VCaP (cell line): ENCODE data around the gene GPAM.
"Not testable (repeated sequence)": the region's sequence is repeated elsewhere in the genome, so short reads cannot be mapped to it uniquely, and the experiment has no call there.

ENCODE experiments used
- H3K27ac ChIP-seq: fragments of 450-650 bp; 2 replicates; pipeline ENCODE4 v1.5.1; 2017
- TF ChIP-seq, protein P1 (sequence below): fragments of 450-650 bp; conservative IDR thresholded peaks from 2 replicates; pipeline ENCODE4 v1.5.1; 2017; ENCODE audit warnings: mild to moderate bottlenecking, moderate library complexity

GPAM gene

DNA sequence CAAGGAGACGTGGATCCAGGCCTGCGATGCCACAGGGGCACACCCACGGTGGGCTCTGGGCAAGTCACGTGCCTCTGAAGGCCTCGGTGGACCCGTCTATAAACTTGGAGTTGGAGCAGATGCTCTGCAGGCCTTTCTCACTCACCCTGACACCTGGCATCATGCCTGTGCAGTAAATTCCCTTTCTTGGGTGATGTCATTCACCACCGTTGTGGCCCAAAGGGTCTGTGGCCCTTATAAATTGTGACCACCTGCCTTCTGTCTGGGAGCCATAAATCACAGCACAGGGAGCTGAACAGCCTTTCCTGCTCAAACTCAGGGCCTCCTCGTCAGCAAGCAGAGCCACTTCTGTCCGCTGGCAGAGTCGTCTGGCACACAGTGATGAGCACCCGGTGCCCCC, 52.2 kb downstream of the GPAM start:
- TF ChIP-seq, protein P1, sequence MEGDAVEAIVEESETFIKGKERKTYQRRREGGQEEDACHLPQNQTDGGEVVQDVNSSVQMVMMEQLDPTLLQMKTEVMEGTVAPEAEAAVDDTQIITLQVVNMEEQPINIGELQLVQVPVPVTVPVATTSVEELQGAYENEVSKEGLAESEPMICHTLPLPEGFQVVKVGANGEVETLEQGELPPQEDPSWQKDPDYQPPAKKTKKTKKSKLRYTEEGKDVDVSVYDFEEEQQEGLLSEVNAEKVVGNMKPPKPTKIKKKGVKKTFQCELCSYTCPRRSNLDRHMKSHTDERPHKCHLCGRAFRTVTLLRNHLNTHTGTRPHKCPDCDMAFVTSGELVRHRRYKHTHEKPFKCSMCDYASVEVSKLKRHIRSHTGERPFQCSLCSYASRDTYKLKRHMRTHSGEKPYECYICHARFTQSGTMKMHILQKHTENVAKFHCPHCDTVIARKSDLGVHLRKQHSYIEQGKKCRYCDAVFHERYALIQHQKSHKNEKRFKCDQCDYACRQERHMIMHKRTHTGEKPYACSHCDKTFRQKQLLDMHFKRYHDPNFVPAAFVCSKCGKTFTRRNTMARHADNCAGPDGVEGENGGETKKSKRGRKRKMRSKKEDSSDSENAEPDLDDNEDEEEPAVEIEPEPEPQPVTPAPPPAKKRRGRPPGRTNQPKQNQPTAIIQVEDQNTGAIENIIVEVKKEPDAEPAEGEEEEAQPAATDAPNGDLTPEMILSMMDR = no peak
- H3K27ac ChIP-seq = no peak overlapping the region

DNA sequence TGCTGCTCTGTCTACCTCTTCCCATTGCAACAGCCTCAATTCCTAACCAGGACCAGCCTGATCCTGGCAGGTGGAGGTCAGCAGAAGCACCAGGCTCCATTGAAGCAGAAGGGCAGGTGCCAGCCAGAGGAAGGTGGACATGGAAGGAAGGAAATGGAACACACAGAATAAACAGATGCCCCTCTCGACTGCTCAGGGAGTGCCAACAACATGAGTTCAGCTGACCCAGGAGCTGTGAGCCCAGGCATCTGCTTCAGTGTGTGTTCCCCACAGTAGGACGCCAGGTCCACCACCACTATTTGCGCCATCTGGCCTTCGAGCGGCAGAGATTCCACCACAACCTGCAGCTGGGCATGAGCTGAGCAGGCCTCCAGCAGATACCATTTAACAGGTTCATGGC, 56.7 kb downstream of the GPAM start:
- TF ChIP-seq, protein P1 = no peak
- no peak overlapping the region for H3K27ac ChIP-seq

DNA sequence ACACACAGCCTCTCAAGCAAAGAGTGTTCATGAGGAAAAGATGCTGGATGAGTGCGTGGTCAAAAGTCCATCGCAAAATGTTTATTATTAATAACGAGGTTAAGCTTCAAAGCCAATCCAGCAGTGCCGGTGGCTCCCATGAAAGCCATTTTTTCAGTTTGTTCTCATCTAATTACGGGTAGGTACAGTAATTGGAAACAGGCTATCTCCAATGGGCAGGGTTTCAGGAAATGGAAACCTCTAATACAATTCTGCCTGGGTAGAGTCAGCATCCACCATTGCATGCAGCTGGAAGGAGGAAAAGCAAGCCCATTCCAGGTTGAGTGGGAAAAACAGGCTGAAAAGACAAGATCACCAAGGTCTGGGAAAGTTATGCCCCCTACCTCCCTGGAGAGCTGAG, 57.4 kb downstream of the GPAM start:
- H3K27ac ChIP-seq = no peak overlapping the region
- TF ChIP-seq, protein P1 = no peak

DNA sequence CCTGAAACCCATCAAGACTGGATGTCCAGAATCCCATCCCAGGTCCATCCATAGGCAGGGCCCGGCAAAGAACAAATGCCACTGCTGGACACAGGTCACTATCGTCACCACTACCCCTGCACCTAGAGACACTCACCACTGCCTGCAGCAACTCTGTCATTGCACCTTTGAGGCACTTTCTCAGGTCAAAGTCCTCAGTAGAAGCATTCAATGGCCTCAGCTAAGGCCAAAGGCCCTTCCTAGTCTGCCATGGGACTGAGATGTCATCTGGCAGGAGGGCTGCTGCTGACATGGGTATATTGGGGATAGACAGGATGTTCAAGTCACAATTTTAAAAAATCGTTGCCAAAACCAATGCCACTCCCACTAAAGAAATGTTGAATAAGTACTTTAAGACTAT, 58.7 kb downstream of the GPAM start:
- TF ChIP-seq, protein P1 = no peak
- no peak overlapping the region for H3K27ac ChIP-seq

DNA sequence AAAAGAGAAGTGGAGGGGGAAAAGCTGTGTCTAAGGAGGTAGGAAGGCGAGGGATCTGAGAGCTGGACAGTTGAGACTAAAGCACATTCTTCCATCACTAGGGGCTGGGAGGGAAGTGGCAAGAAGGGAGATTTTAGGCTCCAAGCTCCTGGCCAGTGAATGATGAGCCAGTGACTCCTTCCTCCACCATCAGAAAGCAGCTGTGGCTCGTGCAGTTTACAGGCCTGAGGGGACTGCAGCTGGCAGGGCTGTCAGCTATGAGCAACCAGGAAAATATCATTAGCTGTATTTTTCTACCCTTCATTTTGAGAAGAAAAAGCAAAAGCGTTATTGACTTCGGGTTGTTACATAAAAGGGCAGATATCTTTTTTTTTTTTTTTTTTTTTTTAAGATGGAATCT, 60.7 kb downstream of the GPAM start:
- H3K27ac ChIP-seq = no peak overlapping the region
- TF ChIP-seq, protein P1 = no peak

DNA sequence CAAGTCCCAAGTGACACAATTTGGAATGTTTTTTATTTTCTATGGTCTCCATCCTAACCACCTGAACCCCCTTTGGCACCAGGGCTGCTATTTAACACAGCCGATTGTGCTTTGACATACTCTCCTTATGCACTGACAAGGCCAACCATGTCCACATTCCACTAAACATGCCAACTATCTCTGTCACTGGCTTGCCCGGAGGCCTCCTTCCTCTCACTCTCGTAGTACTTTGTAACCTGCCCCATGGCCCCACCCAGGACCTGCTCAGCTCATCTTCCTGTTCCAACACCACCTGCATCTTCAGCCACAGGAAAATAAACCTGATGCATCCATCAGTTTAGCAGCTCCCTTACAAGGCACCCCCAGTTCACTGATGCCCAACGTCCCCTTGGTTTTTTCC, 63.1 kb downstream of the GPAM start:
- no peak overlapping the region for H3K27ac ChIP-seq
- TF ChIP-seq, protein P1 = no peak

DNA sequence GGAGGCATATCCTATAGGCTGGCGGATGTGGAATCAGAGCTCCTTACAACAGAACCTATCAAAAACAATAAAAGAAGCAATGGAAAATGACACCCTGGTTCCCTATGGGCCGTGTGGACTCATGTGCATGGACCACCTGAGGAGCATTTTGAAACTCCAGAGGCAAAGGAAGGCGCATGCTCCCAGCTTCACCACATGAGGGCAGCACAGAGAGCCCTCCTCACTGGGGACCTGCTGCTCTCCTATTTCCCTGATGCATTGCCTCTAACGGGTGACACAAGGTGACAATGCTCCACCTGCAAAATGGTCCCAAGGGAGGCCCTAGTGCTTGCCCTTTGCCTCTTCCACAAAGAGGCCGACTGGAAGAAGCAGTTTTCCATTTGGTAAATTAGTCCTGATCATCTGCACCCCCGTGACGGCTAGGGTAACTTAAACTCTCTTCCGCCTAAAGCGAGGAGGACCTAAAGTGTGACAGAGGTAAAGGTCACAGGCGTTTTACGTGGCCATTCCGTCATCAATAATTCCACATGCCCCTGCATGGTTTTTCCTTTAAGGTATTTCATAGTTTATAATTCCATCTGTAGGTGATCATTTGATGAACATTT, 67.7 kb downstream of the GPAM start:
- H3K27ac ChIP-seq = no peak overlapping the region
- TF ChIP-seq, protein P1 = peak; percentile 79

DNA sequence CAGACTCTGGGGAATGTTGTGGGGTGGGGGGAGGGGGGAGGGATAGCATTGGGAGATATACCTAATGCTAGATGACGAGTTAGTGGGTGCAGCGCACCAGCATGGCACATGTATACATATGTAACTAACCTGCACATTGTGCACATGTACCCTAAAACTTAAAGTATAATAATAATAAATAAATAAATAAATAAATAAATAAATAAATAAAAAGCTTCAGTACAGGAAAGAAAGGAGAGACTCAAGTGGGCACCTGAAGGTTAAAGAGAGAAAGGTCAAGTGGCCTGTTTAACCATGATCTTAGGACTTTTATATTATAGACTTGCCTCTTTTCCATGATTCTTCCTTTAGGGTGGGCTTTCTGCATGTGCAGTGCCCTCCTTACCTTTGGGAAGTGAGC, 73.8 kb downstream of the GPAM start:
- not testable (repeated sequence) for H3K27ac ChIP-seq
